ENCODE results near the gene PSMC5. TPM values are rescaled to one million over a fixed set of nuclear protein-coding genes. Genes with fewer than 3 reads are reported as not detected.
A peak's percentile ranks its signal among the peaks of the same experiment; 100 is the strongest.

The PSMC5 gene
- total and polyA plus RNA-seq, 5 donors from 2014 or later, result 84.8 to 222 (median 154) TPM

- Histone ChIP-seq H3K4me3 (ENCODE audit: low read depth, low read length) (no peak overlapping the region), H3K36me3 (ENCODE audit: control insufficient read depth, insufficient read depth, low read length) (peaks cover 98% of the 10 kb centered on the region), H3K9me3 (ENCODE audit: control insufficient read depth in 2 of 2, low read length in 2 of 2) (no peaks in the 10 kb centered on the region), H3K27ac (ENCODE audit: insufficient read depth, low read length, poor library complexity, severe bottlenecking) (no peak overlapping the region), H3K4me1 (ENCODE audit: control insufficient read depth, insufficient read depth, low read length, poor library complexity, severe bottlenecking) (no peaks in the 10 kb centered on the region), H3K27me3 (ENCODE audit: control insufficient read depth, insufficient read depth, low read length) (no peaks in the 10 kb centered on the region)
- Mint-ChIP-seq H3K4me3 (no peak overlapping the region), H3K27me3 (no peaks in the 10 kb centered on the region), H3K4me1 (peaks cover under 1 to 5% (median 2%) of the 10 kb centered on the region in 4 donors), H3K36me3 (peaks cover 54% of the 10 kb centered on the region), H3K27ac (no peak overlapping the region), H3K9me3 (no peaks in the 10 kb centered on the region)
- DNase-seq, result no peak
- no peak for ATAC-seq (ENCODE audit: low read depth in 2 of 2)
Observed at GRCh38 chr17:63816123-63816522, 11.1 kb upstream of the PSMC5 start.

GRCh38 chr17:63816669-63817068 lies 10.6 kb upstream of the PSMC5 start:
- H3K4me1 Mint-ChIP-seq, result peaks cover 0 to 6% (median 2%) of the 10 kb centered on the region in 4 donors
- H3K27ac Mint-ChIP-seq, result no peak overlapping the region
- H3K36me3 ChIP-seq (ENCODE audit: control insufficient read depth, insufficient read depth, low read length), result peaks cover 98% of the 10 kb centered on the region
- ATAC-seq (ENCODE audit: low read depth in 2 of 2) (no peak), DNase-seq (no peak)
- H3K9me3 Mint-ChIP-seq, result no peaks in the 10 kb centered on the region
- no peak overlapping the region for H3K27ac ChIP-seq (ENCODE audit: insufficient read depth, low read length, poor library complexity, severe bottlenecking)
- no peaks in the 10 kb centered on the region for H3K4me1 ChIP-seq (ENCODE audit: control insufficient read depth, insufficient read depth, low read length, poor library complexity, severe bottlenecking)
- H3K4me3 Mint-ChIP-seq, result no peak overlapping the region
- no peaks in the 10 kb centered on the region for H3K9me3 ChIP-seq (ENCODE audit: control insufficient read depth in 2 of 2, low read length in 2 of 2)
- H3K36me3 Mint-ChIP-seq, result peaks cover 52% of the 10 kb centered on the region
- H3K27me3 Mint-ChIP-seq, result no peaks in the 10 kb centered on the region
- no peak overlapping the region for H3K4me3 ChIP-seq (ENCODE audit: low read depth, low read length)
- H3K27me3 ChIP-seq (ENCODE audit: control insufficient read depth, insufficient read depth, low read length), result no peaks in the 10 kb centered on the region

- Mint-ChIP-seq H3K27me3 (no peaks in the 10 kb centered on the region), H3K36me3 (peaks cover 51% of the 10 kb centered on the region), H3K27ac (peak overlapping the region in 1 of 3 donors; percentile 94), H3K9me3 (no peaks in the 10 kb centered on the region), H3K4me3 (no peak overlapping the region), H3K4me1 (peaks cover 0 to 11% (median 7%) of the 10 kb centered on the region in 4 donors)
- ATAC-seq (ENCODE audit: low read depth in 2 of 2) (no peak), DNase-seq (no peak)
- H3K4me1 ChIP-seq (ENCODE audit: control insufficient read depth, insufficient read depth, low read length, poor library complexity, severe bottlenecking), result no peaks in the 10 kb centered on the region
- H3K27ac ChIP-seq (ENCODE audit: insufficient read depth, low read length, poor library complexity, severe bottlenecking), result no peak overlapping the region
- peaks cover 98% of the 10 kb centered on the region for H3K36me3 ChIP-seq (ENCODE audit: control insufficient read depth, insufficient read depth, low read length)
- no peaks in the 10 kb centered on the region for H3K9me3 ChIP-seq (ENCODE audit: control insufficient read depth in 2 of 2, low read length in 2 of 2)
- no peak overlapping the region for H3K4me3 ChIP-seq (ENCODE audit: low read depth, low read length)
- H3K27me3 ChIP-seq (ENCODE audit: control insufficient read depth, insufficient read depth, low read length), result no peaks in the 10 kb centered on the region
Observed at GRCh38 chr17:63817736-63818385, 9.4 kb upstream of the PSMC5 start.

GRCh38 chr17:63819131-63819530 lies 8.1 kb upstream of the PSMC5 start:
- Mint-ChIP-seq H3K27me3 (no peaks in the 10 kb centered on the region), H3K36me3 (peaks cover 54% of the 10 kb centered on the region), H3K4me1 (peaks cover 0 to 11% (median 10%) of the 10 kb centered on the region in 4 donors), H3K27ac (peak overlapping the region in 2 of 3 donors; percentile 38 to 76), H3K4me3 (peak overlapping the region in 1 of 4 donors; percentile 24), H3K9me3 (no peaks in the 10 kb centered on the region)
- H3K4me3 ChIP-seq (ENCODE audit: low read depth, low read length), result no peak overlapping the region
- no peaks in the 10 kb centered on the region for H3K4me1 ChIP-seq (ENCODE audit: control insufficient read depth, insufficient read depth, low read length, poor library complexity, severe bottlenecking)
- ATAC-seq (ENCODE audit: low read depth in 2 of 2), result no peak
- no peaks in the 10 kb centered on the region for H3K27me3 ChIP-seq (ENCODE audit: control insufficient read depth, insufficient read depth, low read length)
- no peak overlapping the region for H3K27ac ChIP-seq (ENCODE audit: insufficient read depth, low read length, poor library complexity, severe bottlenecking)
- peaks cover 95% of the 10 kb centered on the region for H3K36me3 ChIP-seq (ENCODE audit: control insufficient read depth, insufficient read depth, low read length)
- H3K9me3 ChIP-seq (ENCODE audit: control insufficient read depth in 2 of 2, low read length in 2 of 2), result no peaks in the 10 kb centered on the region
- no peak for DNase-seq

GRCh38 chr17:63819585-63820537 lies 7.4 kb upstream of the PSMC5 start:
- Histone ChIP-seq H3K4me3 (ENCODE audit: low read depth, low read length) (no peak overlapping the region), H3K36me3 (ENCODE audit: control insufficient read depth, insufficient read depth, low read length) (peaks cover 95% of the 10 kb centered on the region), H3K4me1 (ENCODE audit: control insufficient read depth, insufficient read depth, low read length, poor library complexity, severe bottlenecking) (no peaks in the 10 kb centered on the region), H3K27me3 (ENCODE audit: control insufficient read depth, insufficient read depth, low read length) (no peaks in the 10 kb centered on the region), H3K9me3 (ENCODE audit: control insufficient read depth in 2 of 2, low read length in 2 of 2) (no peaks in the 10 kb centered on the region), H3K27ac (ENCODE audit: insufficient read depth, low read length, poor library complexity, severe bottlenecking) (no peak overlapping the region)
- Mint-ChIP-seq H3K4me3 (peak overlapping the region in 1 of 4 donors; percentile 24), H3K4me1 (peaks cover 0 to 16% (median 12%) of the 10 kb centered on the region in 4 donors), H3K9me3 (no peaks in the 10 kb centered on the region), H3K36me3 (peaks cover 57% of the 10 kb centered on the region), H3K27ac (peak overlapping the region in 2 of 3 donors; percentile 38 to 91), H3K27me3 (no peaks in the 10 kb centered on the region)
- DNase-seq (peak in 1 of 3 donors; percentile 41), ATAC-seq (ENCODE audit: low read depth in 2 of 2) (peak in 1 of 2 donors; percentile 14)

- no peaks in the 10 kb centered on the region for H3K27me3 ChIP-seq (ENCODE audit: control insufficient read depth, insufficient read depth, low read length)
- ATAC-seq (ENCODE audit: low read depth in 2 of 2), result no peak
- no peak for DNase-seq
- no peaks in the 10 kb centered on the region for H3K9me3 ChIP-seq (ENCODE audit: control insufficient read depth in 2 of 2, low read length in 2 of 2)
- no peak overlapping the region for H3K27ac ChIP-seq (ENCODE audit: insufficient read depth, low read length, poor library complexity, severe bottlenecking)
- no peak overlapping the region for H3K4me3 ChIP-seq (ENCODE audit: low read depth, low read length)
- H3K9me3 Mint-ChIP-seq, result no peaks in the 10 kb centered on the region
- H3K4me1 ChIP-seq (ENCODE audit: control insufficient read depth, insufficient read depth, low read length, poor library complexity, severe bottlenecking), result peaks cover 8% of the 10 kb centered on the region
- peak overlapping the region in 1 of 4 donors; percentile 66 for H3K4me3 Mint-ChIP-seq
- H3K4me1 Mint-ChIP-seq, result peaks cover 0 to 26% (median 14%) of the 10 kb centered on the region in 4 donors
- peak overlapping the region in 2 of 3 donors; percentile 15 to 22 for H3K27ac Mint-ChIP-seq
- peaks cover 60% of the 10 kb centered on the region for H3K36me3 Mint-ChIP-seq
- H3K27me3 Mint-ChIP-seq, result no peaks in the 10 kb centered on the region
- H3K36me3 ChIP-seq (ENCODE audit: control insufficient read depth, insufficient read depth, low read length), result peaks cover 90% of the 10 kb centered on the region
Observed at GRCh38 chr17:63820963-63821561, 6.2 kb upstream of the PSMC5 start.

- H3K9me3 Mint-ChIP-seq, result no peaks in the 10 kb centered on the region
- H3K27ac ChIP-seq (ENCODE audit: insufficient read depth, low read length, poor library complexity, severe bottlenecking), result no peak overlapping the region
Observed at GRCh38 chr17:63821804-63822203, 5.4 kb upstream of the PSMC5 start.

More at GRCh38 chr17:63821804-63822203, 5.4 kb upstream of the PSMC5 start:
- Mint-ChIP-seq H3K36me3 (peaks cover 60% of the 10 kb centered on the region), H3K4me1 (peaks cover 0 to 34% (median 19%) of the 10 kb centered on the region in 4 donors), H3K27me3 (no peaks in the 10 kb centered on the region), H3K4me3 (peak overlapping the region in 2 of 4 donors; percentile 7 to 28), H3K27ac (peak overlapping the region in 2 of 3 donors; percentile 51 to 76)
- no peaks in the 10 kb centered on the region for H3K9me3 ChIP-seq (ENCODE audit: control insufficient read depth in 2 of 2, low read length in 2 of 2)
- no peaks in the 10 kb centered on the region for H3K27me3 ChIP-seq (ENCODE audit: control insufficient read depth, insufficient read depth, low read length)
- H3K4me3 ChIP-seq (ENCODE audit: low read depth, low read length), result no peak overlapping the region
- DNase-seq, result no peak
- no peak for ATAC-seq (ENCODE audit: low read depth in 2 of 2)
- H3K4me1 ChIP-seq (ENCODE audit: control insufficient read depth, insufficient read depth, low read length, poor library complexity, severe bottlenecking), result peaks cover 15% of the 10 kb centered on the region
- H3K36me3 ChIP-seq (ENCODE audit: control insufficient read depth, insufficient read depth, low read length), result peaks cover 82% of the 10 kb centered on the region

Data from CD4-positive, CD25-positive, alpha-beta regulatory T cell (primary cell).